Astrocyte (in vitro differentiated cells and primary cell): ENCODE results near the gene ZBTB39. TPM values are rescaled to one million over a fixed set of nuclear protein-coding genes. Genes with fewer than 3 reads are reported as not detected.

Experiments
- DNase-seq: peaks from one replicate; pipeline ENCODE4 v3.0.0-alpha.2; 2010; ENCODE audit warnings: low read depth
- FAIRE-seq: peaks from 2 replicates; lab custom pipeline; 2011; peaks lifted over from hg19 to GRCh38; lab: Jason Lieb, UNC
- H2AFZ ChIP-seq: 2 replicates; pipeline ENCODE4 v1.6.0; 2012; ENCODE audit warnings: low read depth, low read length, inconsistent platforms
- H3K27ac ChIP-seq: 2 replicates; pipeline ENCODE4 v1.5.1; 2011; ENCODE audit warnings: low read depth, low read length, inconsistent platforms
- H3K27me3 ChIP-seq: 2 replicates; pipeline ENCODE4 v1.6.0; 2011; ENCODE audit warnings: low read length, inconsistent platforms; ENCODE audit not compliant: insufficient read depth
- H3K36me3 ChIP-seq: 2 replicates; pipeline ENCODE4 v1.5.1; 2011; ENCODE audit warnings: low read length, inconsistent platforms; ENCODE audit not compliant: insufficient read depth
- H3K4me1 ChIP-seq: 2 replicates; pipeline ENCODE4 v1.5.1; 2011; ENCODE audit warnings: low read length, inconsistent platforms; ENCODE audit not compliant: insufficient read depth
- H3K4me2 ChIP-seq: 2 replicates; pipeline ENCODE4 v1.6.0; 2012; ENCODE audit warnings: low read length, inconsistent platforms
- H3K4me3 ChIP-seq: 2 replicates; pipeline ENCODE4 v1.5.1; 2011; ENCODE audit warnings: low read depth, mild to moderate bottlenecking, low read length, inconsistent platforms; ENCODE audit not compliant: insufficient read depth
- H3K79me2 ChIP-seq: 2 replicates; pipeline ENCODE4 v1.6.0; 2012; ENCODE audit warnings: mild to moderate bottlenecking, low read length, inconsistent platforms; ENCODE audit not compliant: insufficient read depth
- H3K9ac ChIP-seq: 2 replicates; pipeline ENCODE4 v1.6.0; 2012; ENCODE audit warnings: mild to moderate bottlenecking, low read length, inconsistent platforms
- H3K9me3 ChIP-seq: 2 replicates; pipeline ENCODE4 v1.5.1; 2012; ENCODE audit warnings: low read depth, mild to moderate bottlenecking, low read length, inconsistent platforms; ENCODE audit not compliant: insufficient read depth
- H4K20me1 ChIP-seq: 2 replicates; pipeline ENCODE4 v1.6.0; 2012; ENCODE audit warnings: low read length, inconsistent platforms; ENCODE audit not compliant: insufficient read depth
- H3K27ac Mint-ChIP-seq: one replicate; pipeline ENCODE4 v1.8.0; 2021; ENCODE audit warnings: mild to moderate bottlenecking, mixed read lengths; ENCODE audit not compliant: unreplicated experiment
- H3K27me3 Mint-ChIP-seq: one replicate; pipeline ENCODE4 v1.8.0; 2021; ENCODE audit warnings: low read depth, mixed read lengths; ENCODE audit not compliant: unreplicated experiment
- H3K36me3 Mint-ChIP-seq: one replicate; pipeline ENCODE4 v1.8.0; 2021; ENCODE audit warnings: low read depth, mixed read lengths; ENCODE audit not compliant: unreplicated experiment
- H3K4me1 Mint-ChIP-seq: one replicate; pipeline ENCODE4 v1.8.0; 2021; ENCODE audit warnings: low read depth, mixed read lengths; ENCODE audit not compliant: unreplicated experiment
- H3K4me3 Mint-ChIP-seq: one replicate; pipeline ENCODE4 v1.8.0; 2021; ENCODE audit warnings: mild to moderate bottlenecking, moderate library complexity, mixed read lengths; ENCODE audit not compliant: unreplicated experiment
- H3K9me3 Mint-ChIP-seq: one replicate; pipeline ENCODE4 v1.8.0; 2021; ENCODE audit warnings: mild to moderate bottlenecking, mixed read lengths; ENCODE audit not compliant: unreplicated experiment
- CTCF ChIP-seq: IDR thresholded peaks from 2 replicates; pipeline ENCODE4 v1.5.1; 2011; ENCODE audit warnings: low read depth, mild to moderate bottlenecking, inconsistent platforms, low read length, moderate library complexity; ENCODE audit not compliant: insufficient read depth
- EZH2 ChIP-seq: IDR thresholded peaks from 2 replicates; pipeline ENCODE4 v1.6.1; 2012; ENCODE audit warnings: mild to moderate bottlenecking, low read length, inconsistent platforms; ENCODE audit not compliant: insufficient read depth
- total RNA-seq: library from RNA; stranded (reverse); gene quantifications from 2 replicates; pipeline ENCODE4 v1.2.1, GENCODE V29; 2021

The ZBTB39 gene
- total RNA-seq, 1 donor from 2014 or later, result 9.8 TPM

GRCh38 chr12:57016348-57016747, 10.0 kb upstream of the ZBTB39 start, which contains the start of gene TAC3:
Gene TAC3, minus strand, starts transcription at chr12:57016529. Its CDS starts 732 bp downstream, at chr12:57015797.
- Histone ChIP-seq H3K27me3 (peaks cover 36% of the 10 kb centered on the region), H4K20me1 (no peaks in the 10 kb centered on the region), H3K79me2 (no peaks in the 10 kb centered on the region), H3K4me1 (no peaks in the 10 kb centered on the region), H3K36me3 (no peaks in the 10 kb centered on the region), H3K27ac (no peak within 1 kb of the TSS), H2AFZ (no peak within 1 kb of the TSS), H3K4me2 (no peak within 1 kb of the TSS), H3K4me3 (no peak within 1 kb of the TSS), H3K9ac (no peak within 1 kb of the TSS), H3K9me3 (peaks cover 3% of the 10 kb centered on the region)
- H3K4me1 Mint-ChIP-seq, result peaks cover 8% of the 10 kb centered on the region
- no peaks in the 10 kb centered on the region for H3K36me3 Mint-ChIP-seq
- FAIRE-seq, result no peak
- no peak for TF ChIP-seq CTCF
- no peak for TF ChIP-seq EZH2
- peaks cover 2% of the 10 kb centered on the region for H3K9me3 Mint-ChIP-seq
- DNase-seq, result no peak
- H3K27ac Mint-ChIP-seq, result no peak within 1 kb of the TSS
- no peak within 1 kb of the TSS for H3K4me3 Mint-ChIP-seq
- H3K27me3 Mint-ChIP-seq, result peaks cover 39% of the 10 kb centered on the region

GRCh38 chr12:57012600-57013465, 6.5 kb upstream of the ZBTB39 start:
- Mint-ChIP-seq H3K27me3 (peaks cover 39% of the 10 kb centered on the region), H3K4me1 (peaks cover 24% of the 10 kb centered on the region), H3K4me3 (peak overlapping the region; percentile 7), H3K36me3 (no peaks in the 10 kb centered on the region), H3K27ac (no peak overlapping the region), H3K9me3 (peaks cover 2% of the 10 kb centered on the region)
- no peak for TF ChIP-seq EZH2
- TF ChIP-seq CTCF, result no peak
- H3K27ac ChIP-seq, result no peak overlapping the region
- no peak for FAIRE-seq
- no peak overlapping the region for H2AFZ ChIP-seq
- H3K79me2 ChIP-seq, result no peaks in the 10 kb centered on the region
- H3K9me3 ChIP-seq, result peaks cover 3% of the 10 kb centered on the region
- H4K20me1 ChIP-seq, result no peaks in the 10 kb centered on the region
- no peak overlapping the region for H3K4me2 ChIP-seq
- no peaks in the 10 kb centered on the region for H3K36me3 ChIP-seq
- H3K9ac ChIP-seq, result no peak overlapping the region
- H3K27me3 ChIP-seq, result peaks cover 40% of the 10 kb centered on the region
- no peak overlapping the region for H3K4me3 ChIP-seq
- no peaks in the 10 kb centered on the region for H3K4me1 ChIP-seq
- no peak for DNase-seq
